OCI-LY3 (cell line): ENCODE measurements around the gene COL26A1.

Experiments
- H2AFZ ChIP-seq: fragments of 200-600, 300-600 bp; shearing (Covaris generic); 2 replicates; pipeline ENCODE4 v1.6.0; 2014; ENCODE audit warnings: antibody characterized with exemption, low read depth, low read length
- H3K27ac ChIP-seq: fragments of 200-600, 300-600 bp; sonication (generic); 2 replicates; pipeline ENCODE4 v1.5.1; 2014; ENCODE audit warnings: mild to moderate bottlenecking, low read length, moderate library complexity, mixed read lengths
- H3K27me3 ChIP-seq: fragments of 200-600, 300-600 bp; sonication (generic); 2 replicates; pipeline ENCODE4 v1.6.1; 2014; ENCODE audit warnings: low read depth, low read length, mixed read lengths
- H3K36me3 ChIP-seq: fragments of 200-600, 300-600 bp; sonication (generic); replicated peaks from 2 replicates; pipeline ENCODE3; 2014; ENCODE audit warnings: low read depth, low read length, mixed read lengths
- H3K4me1 ChIP-seq: fragments of 300-600, 200-600 bp; sonication (generic); 2 replicates; pipeline ENCODE4 v1.6.1; 2014; ENCODE audit warnings: low read length, mixed read lengths
- H3K4me2 ChIP-seq: fragments of 200-600, 300-600 bp; sonication (generic); 2 replicates; pipeline ENCODE4 v1.6.1; 2014; ENCODE audit warnings: low read length, mixed read lengths
- H3K4me3 ChIP-seq: fragments of 300-600, 200-600 bp; sonication (generic); 2 replicates; pipeline ENCODE4 v1.5.1; 2014; ENCODE audit warnings: antibody characterized with exemption, mild to moderate bottlenecking, low read length, moderate library complexity
- H3K79me2 ChIP-seq: fragments of 300-600, 200-600 bp; shearing (Covaris generic); 2 replicates; pipeline ENCODE4 v1.6.1; 2014; ENCODE audit warnings: mild to moderate bottlenecking, low read length, mixed read lengths
- H3K9ac ChIP-seq: fragments of 300-600, 200-600 bp; shearing (Covaris generic); 2 replicates; pipeline ENCODE4 v1.6.0; 2014; ENCODE audit warnings: mild to moderate bottlenecking, low read length, moderate library complexity
- H3K9me3 ChIP-seq: fragments of 200-600, 300-600 bp; shearing (Covaris generic); 2 replicates; pipeline ENCODE4 v1.6.1; 2014; ENCODE audit warnings: low read length, mixed read lengths; ENCODE audit not compliant: insufficient read depth
- H4K20me1 ChIP-seq: fragments of 200-600, 300-600 bp; sonication (generic); 2 replicates; pipeline ENCODE4 v1.6.1; 2016; ENCODE audit warnings: low read length, mixed read lengths; ENCODE audit not compliant: insufficient read depth
- CTCF ChIP-seq: fragments of 200-600, 300-600 bp; sonication (generic); IDR thresholded peaks from 2 replicates; pipeline ENCODE4 v1.5.1; 2014; ENCODE audit warnings: antibody characterized with exemption, low read length, low read depth
- EZH2phosphoT487 ChIP-seq: fragments of 200-600 bp; shearing (Covaris generic); IDR thresholded peaks from 2 replicates; pipeline ENCODE4 v1.6.1; 2018; ENCODE audit warnings: antibody characterized with exemption, mixed run types, low read depth

COL26A1 gene

GRCh38 chr7:101393865-101394264, 31.2 kb downstream of the COL26A1 start:
- no peak for TF ChIP-seq CTCF
- no peak for TF ChIP-seq EZH2phosphoT487
- Histone ChIP-seq H4K20me1 (no peaks in the 10 kb centered on the region), H3K4me1 (peaks cover 23% of the 10 kb centered on the region), H3K4me3 (no peak overlapping the region), H3K9ac (no peak overlapping the region), H3K79me2 (no peaks in the 10 kb centered on the region), H3K27me3 (peaks cover 21% of the 10 kb centered on the region), H3K36me3 (no peaks in the 10 kb centered on the region), H3K27ac (no peak overlapping the region), H3K9me3 (no peaks in the 10 kb centered on the region), H3K4me2 (no peak overlapping the region), H2AFZ (no peak overlapping the region)

- Histone ChIP-seq H3K79me2 (no peaks in the 10 kb centered on the region), H3K4me3 (no peak overlapping the region), H3K4me2 (no peak overlapping the region), H3K9ac (no peak overlapping the region), H3K36me3 (no peaks in the 10 kb centered on the region), H3K27ac (no peak overlapping the region), H3K9me3 (no peaks in the 10 kb centered on the region), H4K20me1 (no peaks in the 10 kb centered on the region), H3K27me3 (peaks cover 18% of the 10 kb centered on the region), H3K4me1 (peaks cover 22% of the 10 kb centered on the region), H2AFZ (no peak overlapping the region)
- TF ChIP-seq EZH2phosphoT487 (no peak), CTCF (no peak)
Observed at GRCh38 chr7:101395376-101395775, 32.7 kb downstream of the COL26A1 start.

- Histone ChIP-seq H3K4me1 (peaks cover 7% of the 10 kb centered on the region; the same call in 1 of the 2 replicates), H3K9me3 (no peaks in the 10 kb centered on the region)
Observed at GRCh38 chr7:101397243-101397642, 34.6 kb downstream of the COL26A1 start.

GRCh38 chr7:101397770-101398324, 35.2 kb downstream of the COL26A1 start:
- Histone ChIP-seq H3K79me2 (no peaks in the 10 kb centered on the region), H3K9ac (no peak overlapping the region), H3K27ac (no peak overlapping the region), H3K36me3 (no peaks in the 10 kb centered on the region), H3K4me1 (peaks cover 7% of the 10 kb centered on the region; the same call in 1 of the 2 replicates), H3K27me3 (peaks cover 24% of the 10 kb centered on the region), H4K20me1 (no peaks in the 10 kb centered on the region), H2AFZ (no peak overlapping the region), H3K4me2 (no peak overlapping the region), H3K4me3 (no peak overlapping the region), H3K9me3 (no peaks in the 10 kb centered on the region)
- TF ChIP-seq EZH2phosphoT487: no peak
- no peak for TF ChIP-seq CTCF

More at GRCh38 chr7:101397243-101397642, 34.6 kb downstream of the COL26A1 start:
- H3K4me2 ChIP-seq: no peak overlapping the region
- H2AFZ ChIP-seq: no peak overlapping the region
- no peaks in the 10 kb centered on the region for H4K20me1 ChIP-seq
- no peak overlapping the region for H3K27ac ChIP-seq
- H3K36me3 ChIP-seq: no peaks in the 10 kb centered on the region
- H3K4me3 ChIP-seq: no peak overlapping the region
- TF ChIP-seq CTCF: no peak
- TF ChIP-seq EZH2phosphoT487: no peak
- H3K27me3 ChIP-seq: peaks cover 24% of the 10 kb centered on the region
- H3K9ac ChIP-seq: no peak overlapping the region
- H3K79me2 ChIP-seq: no peaks in the 10 kb centered on the region
